Glomerular endothelial cell (primary cell): ENCODE data around the gene NKX3-2. TPM values are rescaled to one million over a fixed set of nuclear protein-coding genes. Genes with fewer than 3 reads are reported as not detected.

ENCODE experiments used
- DNase-seq: peaks from one replicate; pipeline ENCODE4 v3.0.0-alpha.2; 2011; ENCODE audit warnings: low read depth, low spot score; ENCODE audit errors: extremely low read depth
- total RNA-seq: library from RNA; depleted of rRNA; stranded (reverse); fragments of >200 nt; gene quantifications from 2 replicates; pipeline ENCODE4 v1.2.3, GENCODE V29; 2015

The NKX3-2 gene
- total RNA-seq, 1 donor from 2014 or later, result not detected

GRCh38 chr4:13546142-13546940 lies 2.0 kb upstream of the NKX3-2 start:
- no peak for DNase-seq

DNA sequence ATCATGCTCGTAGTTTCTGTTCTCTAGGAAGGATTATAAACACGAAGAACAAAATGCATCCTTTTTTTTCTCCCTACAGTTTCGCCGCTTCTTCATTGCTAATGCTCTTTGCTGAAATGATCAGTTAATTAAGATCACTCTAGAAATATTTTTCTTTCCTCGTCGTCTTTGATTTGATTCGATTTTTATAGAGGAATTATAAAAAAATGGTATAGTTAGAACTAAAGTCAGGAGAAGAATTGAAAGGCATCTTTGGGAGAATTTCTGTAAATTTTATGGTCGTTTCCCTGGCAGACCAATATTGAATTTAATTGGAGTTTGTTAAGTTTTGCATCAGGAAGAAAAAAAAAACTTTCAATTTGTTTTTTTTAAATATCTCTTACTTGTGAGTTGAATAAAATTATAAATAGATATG lies 1.1 kb upstream of the NKX3-2 start:
- DNase-seq, result no peak

DNA sequence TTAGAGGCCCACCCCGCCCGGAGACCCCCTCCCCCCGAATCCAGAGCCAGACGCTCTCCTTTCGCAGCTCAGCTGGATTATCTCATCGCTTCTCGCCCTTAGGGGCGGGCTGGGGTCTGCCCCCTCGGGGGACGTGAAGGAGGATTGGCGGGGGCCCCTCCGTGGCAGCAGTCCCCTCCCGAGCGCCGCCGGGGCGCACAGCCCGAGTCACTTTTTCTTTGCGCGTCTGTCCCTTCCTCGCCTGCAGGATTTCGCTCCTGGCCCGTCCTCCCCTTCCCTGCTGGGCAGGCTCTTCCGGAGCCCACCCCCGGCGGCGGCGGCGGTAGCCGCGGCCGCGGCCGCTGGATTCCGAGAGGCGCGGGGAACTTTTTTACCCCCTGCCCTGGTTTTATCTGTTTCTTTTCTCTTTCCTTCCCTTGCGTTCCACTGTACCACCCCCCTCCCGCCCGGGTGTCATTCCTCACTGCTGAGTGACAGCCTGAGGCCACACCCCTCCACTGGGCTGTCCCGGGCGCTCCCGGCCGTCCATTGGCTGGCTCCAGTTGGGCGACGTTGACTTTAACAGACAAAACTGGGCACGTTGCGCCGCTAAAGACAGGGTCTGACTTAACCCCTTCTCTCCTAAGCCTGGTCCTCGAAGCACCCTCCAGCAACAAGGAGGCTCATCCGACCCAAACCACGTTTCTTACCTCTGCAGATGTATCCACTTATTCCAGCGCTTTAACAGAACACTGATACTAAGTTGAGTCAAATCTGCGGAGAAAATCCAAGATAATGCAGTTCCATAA lies 492 bp upstream of the NKX3-2 start:
- no peak for DNase-seq

DNA sequence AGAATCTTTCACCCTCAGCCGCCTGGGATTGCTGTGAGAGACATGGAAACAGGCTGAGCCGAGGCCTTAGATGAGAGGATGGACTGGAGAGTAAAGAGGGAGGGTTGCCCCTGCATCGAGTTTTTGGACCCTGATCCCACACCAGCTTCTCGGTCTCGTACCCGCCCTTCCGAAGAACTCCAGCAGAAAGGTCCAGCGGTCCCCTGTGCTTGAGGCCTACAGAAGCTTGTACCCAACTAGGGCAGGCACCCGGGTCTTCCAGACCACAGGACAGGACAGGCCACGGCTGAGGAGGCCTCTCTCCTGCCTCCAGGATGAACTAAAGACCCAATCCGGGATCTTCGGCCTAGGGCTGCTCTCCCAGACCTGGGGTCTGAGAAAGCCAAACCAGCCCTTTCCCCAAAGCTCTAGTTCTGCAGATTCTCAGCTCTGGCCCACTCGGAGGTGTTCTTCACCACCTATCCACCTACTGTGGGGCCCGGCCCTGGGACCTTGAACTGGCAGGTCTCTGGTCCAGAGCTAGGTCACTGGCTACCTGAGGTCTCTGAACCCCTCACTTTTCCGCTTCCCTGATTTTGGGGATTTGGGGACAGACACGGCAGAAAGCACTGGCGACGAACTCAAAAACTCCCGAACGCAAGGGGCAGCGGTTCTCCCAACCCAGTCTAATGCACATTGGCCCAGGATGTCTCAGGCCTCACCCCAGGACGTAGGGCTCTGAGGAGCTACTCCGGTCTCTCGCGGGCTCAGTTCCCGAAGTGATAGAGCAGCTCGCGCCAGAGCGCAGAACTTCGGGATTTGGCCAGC lies 1.1 kb downstream of the NKX3-2 start:
- DNase-seq, result no peak

DNA sequence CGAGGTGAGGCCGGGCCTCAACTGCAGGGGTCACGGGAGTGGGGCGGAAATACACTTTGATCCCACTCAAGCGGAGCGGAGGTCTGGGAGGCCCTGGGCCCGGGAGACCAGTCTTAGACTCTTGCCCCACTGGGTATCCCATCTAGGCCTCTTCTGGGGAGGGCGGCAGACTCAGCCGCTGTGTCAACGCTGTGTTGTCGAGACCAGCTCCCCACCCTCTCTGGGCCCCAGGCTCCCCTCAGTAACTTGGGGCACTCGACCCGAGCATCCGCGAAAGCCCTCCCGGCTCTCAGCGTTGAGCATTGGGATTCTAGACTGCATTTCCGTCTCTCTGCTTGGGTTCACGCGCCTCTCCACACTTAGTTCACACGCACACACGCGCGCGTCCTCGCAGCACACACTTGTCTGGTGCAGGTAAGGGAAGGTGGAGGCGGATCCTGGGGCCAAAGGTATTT lies 1.7 kb downstream of the NKX3-2 start:
- no peak for DNase-seq

DNA sequence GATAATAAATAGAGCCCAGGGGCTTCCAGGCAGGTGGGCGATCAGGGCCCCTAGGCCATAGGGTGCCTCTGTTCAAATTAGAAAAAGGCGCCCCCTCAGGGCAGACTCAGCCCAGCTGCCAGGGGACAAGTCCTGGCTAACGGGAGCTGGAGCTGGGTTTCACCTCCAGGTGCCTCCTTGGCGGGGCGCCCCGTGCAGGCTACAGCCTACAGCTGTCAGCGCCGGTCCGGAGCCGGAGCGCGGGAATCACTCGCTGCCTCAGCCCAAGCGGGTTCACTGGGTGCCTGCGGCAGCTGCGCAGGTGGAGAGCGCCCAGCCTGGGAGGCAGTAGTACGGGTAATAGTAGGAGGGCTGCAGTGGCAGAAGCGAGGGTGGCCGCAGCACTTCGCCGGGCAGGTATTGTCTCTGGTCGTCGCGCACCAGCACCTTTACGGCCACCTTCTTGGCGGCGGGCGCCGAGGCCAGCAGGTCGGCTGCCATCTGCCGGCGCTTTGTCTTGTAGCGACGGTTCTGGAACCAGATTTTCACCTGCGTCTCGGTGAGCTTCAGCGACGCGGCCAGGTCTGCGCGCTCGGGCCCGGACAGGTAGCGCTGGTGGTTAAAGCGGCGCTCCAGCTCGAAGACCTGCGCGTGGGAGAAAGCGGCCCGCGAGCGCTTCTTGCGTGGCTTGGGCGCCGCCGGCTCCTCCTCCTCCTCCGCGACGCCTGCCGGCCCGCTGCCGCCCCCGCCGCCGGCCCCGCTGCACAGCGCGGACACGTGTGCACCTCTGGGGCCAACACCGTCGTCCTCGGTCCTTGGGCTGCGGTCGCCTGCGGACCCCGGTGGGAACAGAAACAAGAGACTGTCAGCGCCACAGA lies 2.4 kb downstream of the NKX3-2 start:
- DNase-seq, result no peak

GRCh38 chr4:13541176-13541604 lies 3.1 kb downstream of the NKX3-2 start:
- DNase-seq, result no peak

GRCh38 chr4:13540446-13541175 lies 3.7 kb downstream of the NKX3-2 start:
- no peak for DNase-seq

GRCh38 chr4:13539619-13540445 lies 4.5 kb downstream of the NKX3-2 start:
- DNase-seq, result no peak

- DNase-seq, result no peak
Observed at GRCh38 chr4:13539047-13539618, 5.2 kb downstream of the NKX3-2 start.

DNA sequence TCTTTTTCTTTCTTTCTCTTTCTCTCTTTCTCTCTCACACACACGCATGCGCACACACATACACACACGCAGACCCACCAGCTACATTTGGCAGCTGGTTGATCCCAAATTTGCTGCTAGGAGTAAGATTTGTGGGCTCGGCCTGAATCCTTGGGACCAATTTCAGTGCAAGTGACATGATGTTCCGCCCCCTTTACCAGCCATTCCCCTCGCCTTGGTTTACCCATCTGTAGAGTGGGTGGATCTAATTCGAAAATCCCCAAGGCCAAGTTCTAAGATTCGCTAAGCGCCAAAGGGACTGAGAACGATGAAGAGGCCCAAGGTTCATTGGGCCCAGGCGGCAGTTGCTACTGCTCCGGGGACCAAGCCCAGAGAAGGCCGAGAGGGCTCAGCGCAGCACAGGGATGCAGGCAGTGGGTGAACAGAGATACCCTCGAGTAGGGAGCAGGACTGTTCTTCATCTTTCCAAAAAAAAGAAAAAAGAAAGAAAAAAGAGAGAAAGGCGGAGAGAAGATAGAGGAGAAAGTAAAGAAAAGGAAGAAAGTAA lies 5.8 kb downstream of the NKX3-2 start:
- DNase-seq, result no peak

GRCh38 chr4:13537832-13538177 lies 6.5 kb downstream of the NKX3-2 start:
- DNase-seq, result no peak

DNA sequence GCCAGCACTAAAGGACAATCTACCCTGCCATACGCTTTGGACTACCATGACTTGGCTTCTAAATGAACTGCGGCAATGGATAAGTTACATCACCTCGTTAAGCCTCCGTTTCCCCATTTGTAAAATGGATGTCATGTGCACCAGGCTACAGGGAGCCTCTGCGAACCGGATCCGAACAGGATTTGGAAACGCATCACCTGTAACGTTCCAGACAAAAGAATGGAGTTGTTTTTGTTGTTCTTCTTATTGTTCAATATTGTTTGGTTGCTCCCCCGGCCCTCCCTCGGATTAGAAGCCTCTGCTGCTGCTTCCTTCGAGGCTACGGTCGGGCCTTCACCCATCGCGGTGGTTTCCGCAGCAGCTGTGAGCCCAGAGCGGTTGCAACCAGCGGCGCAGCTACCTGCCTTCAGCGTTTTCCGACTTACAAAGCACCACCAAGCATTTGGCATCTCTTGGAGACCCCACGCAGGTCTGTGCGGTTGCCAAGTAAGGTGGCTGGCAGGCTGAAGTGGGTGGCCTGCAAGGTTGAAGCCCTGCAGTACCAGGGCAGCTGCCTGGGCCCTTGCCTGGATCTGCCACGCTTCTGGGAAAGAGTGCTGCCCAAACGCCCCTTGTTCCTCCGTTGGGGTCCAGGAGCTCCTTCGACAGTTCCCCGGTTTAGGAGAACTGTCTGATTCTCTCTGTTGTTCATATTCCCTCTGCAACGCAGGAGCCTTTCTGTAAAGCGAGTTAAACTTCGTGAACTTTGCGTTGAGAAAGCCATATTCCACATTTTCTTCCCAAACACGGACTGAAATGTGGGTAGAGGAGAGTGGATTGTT lies 7.1 kb downstream of the NKX3-2 start:
- no peak for DNase-seq

DNA sequence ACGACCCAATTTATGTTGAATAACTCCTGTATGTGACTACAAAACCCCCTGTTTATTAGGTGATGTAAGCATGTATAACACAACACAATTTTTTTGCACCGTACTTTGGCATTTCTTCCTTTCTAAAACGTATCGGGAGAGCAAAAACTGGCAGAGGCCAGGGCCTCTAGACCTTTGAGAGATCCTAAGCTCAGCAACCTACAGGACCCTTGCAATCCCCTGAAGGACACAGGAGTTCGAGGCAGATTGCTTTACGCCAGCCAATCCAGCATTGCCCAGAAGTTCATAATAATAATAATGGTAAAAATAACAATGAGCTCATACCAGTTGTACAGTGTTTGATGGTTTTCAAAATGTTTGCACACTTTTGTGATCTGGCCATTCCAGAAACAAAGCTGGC lies 7.7 kb downstream of the NKX3-2 start:
- DNase-seq, result no peak

DNA sequence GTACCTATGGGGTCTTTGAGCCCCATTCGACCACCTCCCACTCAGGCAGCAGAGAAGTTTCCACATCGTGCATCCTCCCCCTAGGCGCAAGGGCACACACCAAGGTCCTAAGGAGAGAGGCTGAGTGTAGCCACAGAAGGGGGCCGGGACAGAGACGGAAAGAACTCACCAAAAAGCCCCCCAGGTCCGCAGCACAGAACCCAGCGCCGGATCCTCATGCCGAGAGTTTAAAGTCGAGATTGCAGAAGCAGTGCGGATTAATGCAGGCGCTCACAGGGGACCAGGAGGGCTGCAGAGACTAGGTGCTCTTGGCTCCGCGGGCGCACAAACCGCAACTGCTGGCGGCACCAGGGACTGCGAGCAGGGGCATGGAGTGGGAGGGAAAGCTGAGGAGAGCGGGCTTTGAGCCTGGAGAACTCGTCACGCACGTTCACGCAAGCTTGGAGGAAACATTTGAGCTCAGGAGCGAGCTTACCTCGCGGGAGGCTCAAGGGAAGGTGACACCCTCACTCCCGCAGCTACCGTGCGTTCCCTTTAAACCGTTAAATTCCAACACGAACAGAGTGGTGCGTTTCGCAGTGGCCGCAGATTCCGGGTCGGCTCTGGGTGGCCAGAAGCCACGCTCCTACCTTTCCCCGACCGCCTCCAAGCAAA lies 8.5 kb downstream of the NKX3-2 start:
- DNase-seq, result no peak

DNA sequence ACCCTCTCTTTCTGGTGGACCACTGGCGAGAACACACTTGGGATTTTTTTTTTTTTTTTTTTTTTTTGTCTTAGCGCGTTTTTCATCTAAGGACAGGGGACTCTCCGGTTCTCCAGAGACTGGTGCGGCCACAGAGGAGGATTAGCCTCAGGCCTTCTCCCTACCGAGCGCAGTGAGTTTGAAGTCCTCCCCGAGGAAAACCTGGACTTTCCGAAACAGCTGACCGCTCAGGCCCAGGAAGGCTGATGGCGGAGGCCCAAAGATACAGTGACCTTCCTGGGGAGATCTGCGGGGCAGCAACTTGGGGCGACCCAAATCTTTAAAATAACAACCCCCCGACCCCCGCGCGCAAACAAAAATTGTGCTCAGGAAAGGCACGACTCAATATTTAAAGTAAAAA lies 9.2 kb downstream of the NKX3-2 start:
- DNase-seq, result no peak
